ENCODE data around the gene MT4.

MT4 gene

DNA sequence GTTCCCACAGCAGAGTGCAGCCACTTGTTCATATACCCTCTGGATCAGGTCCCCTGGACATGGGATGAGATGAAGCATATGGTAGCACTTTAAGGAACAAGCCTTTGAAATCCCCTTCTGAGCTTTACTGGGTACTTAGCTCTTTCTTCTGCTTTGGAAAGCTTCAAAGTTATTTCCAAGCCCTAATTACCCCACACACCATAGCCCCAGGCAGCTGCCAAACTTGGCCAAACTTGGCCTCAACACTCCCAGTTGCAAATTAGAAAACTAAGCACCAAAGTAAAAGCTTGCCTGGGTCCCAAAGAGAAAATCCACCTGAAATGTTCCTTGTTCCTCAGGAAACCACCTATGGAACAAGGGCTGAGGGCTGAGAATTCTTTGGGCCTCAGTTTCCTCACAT lies 15.7 kb upstream of the MT4 start:
- H3K27me3 ChIP-seq (ENCODE audit: low read length): no peaks in the 10 kb centered on the region
- H3K9ac ChIP-seq (ENCODE audit: low read length): no peak overlapping the region
- H3K9me3 ChIP-seq (ENCODE audit: insufficient read depth, low read length): no peaks in the 10 kb centered on the region
- no peaks in the 10 kb centered on the region for H3K36me3 ChIP-seq (ENCODE audit: low read length)
- TF ChIP-seq EZH2phosphoT487 (conservative IDR thresholded peaks at IDR 0.05; ENCODE audit: low read length): no peak
- TF ChIP-seq, protein P1, sequence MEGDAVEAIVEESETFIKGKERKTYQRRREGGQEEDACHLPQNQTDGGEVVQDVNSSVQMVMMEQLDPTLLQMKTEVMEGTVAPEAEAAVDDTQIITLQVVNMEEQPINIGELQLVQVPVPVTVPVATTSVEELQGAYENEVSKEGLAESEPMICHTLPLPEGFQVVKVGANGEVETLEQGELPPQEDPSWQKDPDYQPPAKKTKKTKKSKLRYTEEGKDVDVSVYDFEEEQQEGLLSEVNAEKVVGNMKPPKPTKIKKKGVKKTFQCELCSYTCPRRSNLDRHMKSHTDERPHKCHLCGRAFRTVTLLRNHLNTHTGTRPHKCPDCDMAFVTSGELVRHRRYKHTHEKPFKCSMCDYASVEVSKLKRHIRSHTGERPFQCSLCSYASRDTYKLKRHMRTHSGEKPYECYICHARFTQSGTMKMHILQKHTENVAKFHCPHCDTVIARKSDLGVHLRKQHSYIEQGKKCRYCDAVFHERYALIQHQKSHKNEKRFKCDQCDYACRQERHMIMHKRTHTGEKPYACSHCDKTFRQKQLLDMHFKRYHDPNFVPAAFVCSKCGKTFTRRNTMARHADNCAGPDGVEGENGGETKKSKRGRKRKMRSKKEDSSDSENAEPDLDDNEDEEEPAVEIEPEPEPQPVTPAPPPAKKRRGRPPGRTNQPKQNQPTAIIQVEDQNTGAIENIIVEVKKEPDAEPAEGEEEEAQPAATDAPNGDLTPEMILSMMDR (IDR thresholded peaks at IDR 0.05; ENCODE audit: insufficient read depth, low read length, poor library complexity, severe bottlenecking): no peak
- H3K4me2 ChIP-seq (ENCODE audit: low read depth, low read length, poor library complexity, severe bottlenecking): no peak overlapping the region
- H3K4me3 ChIP-seq (ENCODE audit: insufficient read depth, low read length, poor library complexity, severe bottlenecking): no peak overlapping the region
- H3K27ac ChIP-seq (ENCODE audit: low read depth, low read length): no peak overlapping the region
- no peaks in the 10 kb centered on the region for H4K20me1 ChIP-seq (ENCODE audit: low read depth, low read length)
- H3K79me2 ChIP-seq (ENCODE audit: insufficient read depth, low read length): no peaks in the 10 kb centered on the region
- H3F3A ChIP-seq (ENCODE audit: insufficient read depth): no peaks in the 10 kb centered on the region
- H3K9me2 ChIP-seq (replicated peaks; ENCODE audit: insufficient read depth, low read length): no peaks in the 10 kb centered on the region
- H2AFZ ChIP-seq (ENCODE audit: low read depth, low read length, severe bottlenecking): no peak overlapping the region

DNA sequence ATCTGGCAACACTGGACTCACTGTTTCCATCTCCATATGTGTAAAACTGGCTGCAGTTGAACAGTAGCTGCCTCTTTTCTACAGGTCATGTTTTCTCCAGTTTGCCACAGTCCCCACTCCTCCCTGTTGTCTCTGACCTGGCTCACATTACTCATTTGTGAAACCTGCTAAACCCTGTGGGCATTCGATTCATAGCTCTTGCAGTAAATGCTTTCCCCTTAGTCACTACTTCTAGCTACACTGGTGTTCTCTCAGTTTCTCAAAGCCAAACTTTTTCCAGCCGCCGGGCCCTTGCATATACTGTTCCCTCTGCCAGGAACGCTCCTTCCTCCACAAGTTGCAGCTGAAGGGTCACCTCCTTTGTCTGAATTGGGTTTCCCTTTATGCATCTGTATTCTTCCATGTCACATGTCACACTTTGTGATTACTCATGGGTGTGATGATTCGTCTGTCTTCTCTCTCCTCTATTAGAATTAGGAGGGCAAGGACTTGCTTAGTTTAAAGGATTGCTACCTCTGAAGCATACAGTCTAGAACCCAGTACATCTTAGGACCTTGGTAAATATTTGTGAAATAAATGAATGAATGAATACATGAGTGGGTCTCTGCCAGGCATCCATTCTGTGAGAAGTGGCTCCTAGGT lies 15.0 kb upstream of the MT4 start:
- Histone ChIP-seq H4K20me1 (ENCODE audit: low read depth, low read length) (no peaks in the 10 kb centered on the region), H3K9me3 (ENCODE audit: insufficient read depth, low read length) (no peaks in the 10 kb centered on the region), H3K9ac (ENCODE audit: low read length) (no peak overlapping the region), H3K4me3 (ENCODE audit: insufficient read depth, low read length, poor library complexity, severe bottlenecking) (no peak overlapping the region), H2AFZ (ENCODE audit: low read depth, low read length, severe bottlenecking) (no peak overlapping the region), H3F3A (ENCODE audit: insufficient read depth) (no peaks in the 10 kb centered on the region), H3K9me2 (replicated peaks; ENCODE audit: insufficient read depth, low read length) (no peaks in the 10 kb centered on the region), H3K27ac (ENCODE audit: low read depth, low read length) (no peak overlapping the region), H3K36me3 (ENCODE audit: low read length) (no peaks in the 10 kb centered on the region), H3K79me2 (ENCODE audit: insufficient read depth, low read length) (no peaks in the 10 kb centered on the region), H3K27me3 (ENCODE audit: low read length) (no peaks in the 10 kb centered on the region), H3K4me2 (ENCODE audit: low read depth, low read length, poor library complexity, severe bottlenecking) (no peak overlapping the region)
- no peak for TF ChIP-seq EZH2phosphoT487 (conservative IDR thresholded peaks at IDR 0.05; ENCODE audit: low read length)
- TF ChIP-seq, protein P1 (IDR thresholded peaks at IDR 0.05; ENCODE audit: insufficient read depth, low read length, poor library complexity, severe bottlenecking): no peak

DNA sequence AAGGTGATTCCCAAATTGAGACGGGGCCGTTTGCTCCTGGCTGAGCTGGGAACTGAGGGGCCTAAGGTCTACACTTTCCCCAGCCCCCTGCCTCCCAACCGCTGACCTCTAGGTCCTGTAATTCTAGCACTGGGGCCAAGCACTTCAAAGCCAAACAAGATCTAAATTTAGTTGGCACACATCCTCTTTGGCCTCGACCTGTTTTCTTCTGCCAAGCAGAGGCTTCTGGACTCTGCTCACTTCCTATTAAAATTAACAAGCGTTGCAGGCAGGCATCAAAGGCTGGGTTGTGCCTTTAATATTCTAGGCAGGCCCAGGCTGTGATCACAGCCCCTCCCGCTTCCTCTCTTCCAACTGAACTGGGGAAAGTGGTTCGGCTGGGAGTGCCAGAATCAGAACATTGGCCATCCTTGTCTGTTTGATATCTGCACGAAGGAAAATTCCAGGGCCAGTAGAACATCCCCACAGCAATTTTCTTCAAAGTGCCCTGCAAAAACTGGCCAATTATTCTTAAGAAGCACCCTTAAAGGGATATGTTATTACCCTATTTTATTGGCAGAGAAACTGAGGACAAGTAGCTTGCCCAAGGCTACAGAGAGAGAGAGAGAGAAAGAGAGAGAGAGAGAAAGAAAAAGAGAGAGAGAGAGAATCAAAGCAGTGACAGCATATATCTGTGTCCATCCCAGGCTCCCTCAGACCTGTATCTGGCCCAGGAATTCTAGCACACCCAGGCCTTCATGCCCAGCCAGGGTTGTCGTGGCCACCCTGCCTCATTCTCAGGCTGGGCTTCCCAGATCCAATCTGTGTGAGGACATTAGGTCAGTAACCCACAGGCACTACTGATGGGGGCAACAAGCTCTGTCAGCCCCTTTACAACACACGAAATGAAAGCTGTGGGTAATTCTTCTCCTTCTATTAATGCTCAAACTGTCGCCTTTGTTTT lies 12.8 kb upstream of the MT4 start:
- no peak overlapping the region for H3K9ac ChIP-seq (ENCODE audit: low read length)
- no peaks in the 10 kb centered on the region for H4K20me1 ChIP-seq (ENCODE audit: low read depth, low read length)
- H3K27me3 ChIP-seq (ENCODE audit: low read length): no peaks in the 10 kb centered on the region
- H3K27ac ChIP-seq (ENCODE audit: low read depth, low read length): no peak overlapping the region
- no peaks in the 10 kb centered on the region for H3K79me2 ChIP-seq (ENCODE audit: insufficient read depth, low read length)
- H3K4me3 ChIP-seq (ENCODE audit: insufficient read depth, low read length, poor library complexity, severe bottlenecking): no peak overlapping the region
- no peaks in the 10 kb centered on the region for H3F3A ChIP-seq (ENCODE audit: insufficient read depth)
- H3K36me3 ChIP-seq (ENCODE audit: low read length): no peaks in the 10 kb centered on the region
- no peaks in the 10 kb centered on the region for H3K9me2 ChIP-seq (replicated peaks; ENCODE audit: insufficient read depth, low read length)
- no peak for TF ChIP-seq EZH2phosphoT487 (conservative IDR thresholded peaks at IDR 0.05; ENCODE audit: low read length)
- TF ChIP-seq, protein P1 (IDR thresholded peaks at IDR 0.05; ENCODE audit: insufficient read depth, low read length, poor library complexity, severe bottlenecking): no peak
- no peaks in the 10 kb centered on the region for H3K9me3 ChIP-seq (ENCODE audit: insufficient read depth, low read length)
- no peak overlapping the region for H3K4me2 ChIP-seq (ENCODE audit: low read depth, low read length, poor library complexity, severe bottlenecking)
- H2AFZ ChIP-seq (ENCODE audit: low read depth, low read length, severe bottlenecking): no peak overlapping the region
